HG02884 (cell line): ENCODE results near the gene TNFSF18.

ENCODE experiments used
- ATAC-seq: cut with Tn5 transposase; IDR thresholded peaks from one replicate; pipeline ENCODE4 v1.9.1; 2021; ENCODE audit warnings: mild to moderate bottlenecking, moderate library complexity; ENCODE audit not compliant: unreplicated experiment

TNFSF18 gene

GRCh38 chr1:173042806-173043205, 7.9 kb downstream of the TNFSF18 start:
- no peak for ATAC-seq

GRCh38 chr1:173039626-173040025, 11.1 kb downstream of the TNFSF18 start:
- ATAC-seq: no peak

- ATAC-seq: no peak
Measured at GRCh38 chr1:173038875-173039554, 11.7 kb downstream of the TNFSF18 start.

- no peak for ATAC-seq
Measured at GRCh38 chr1:173024543-173024942, 26.2 kb downstream of the TNFSF18 start.

- ATAC-seq: no peak
Measured at GRCh38 chr1:173023343-173023742, 27.4 kb downstream of the TNFSF18 start.

- ATAC-seq: peak; percentile 78
Measured at GRCh38 chr1:173020138-173020750, 30.5 kb downstream of the TNFSF18 start.

GRCh38 chr1:173017792-173018191, 32.9 kb downstream of the TNFSF18 start:
- no peak for ATAC-seq

GRCh38 chr1:173016419-173016818, 34.3 kb downstream of the TNFSF18 start:
- no peak for ATAC-seq

- no peak for ATAC-seq
Measured at GRCh38 chr1:173015629-173016028, 35.1 kb downstream of the TNFSF18 start.

GRCh38 chr1:173014160-173014559, 36.6 kb downstream of the TNFSF18 start:
- no peak for ATAC-seq

- no peak for ATAC-seq
Measured at GRCh38 chr1:173012126-173012525, 38.6 kb downstream of the TNFSF18 start.

GRCh38 chr1:173009597-173009996, 41.1 kb downstream of the TNFSF18 start:
- no peak for ATAC-seq

GRCh38 chr1:173005196-173005864, 45.4 kb downstream of the TNFSF18 start:
- ATAC-seq: no peak

GRCh38 chr1:173002891-173003838, 47.6 kb downstream of the TNFSF18 start:
- ATAC-seq: no peak

GRCh38 chr1:172999349-172999748, 51.4 kb downstream of the TNFSF18 start:
- no peak for ATAC-seq

- no peak for ATAC-seq
Measured at GRCh38 chr1:172997941-172998361, 52.8 kb downstream of the TNFSF18 start.

- no peak for ATAC-seq
Measured at GRCh38 chr1:172993640-172994039, 57.1 kb downstream of the TNFSF18 start.

- ATAC-seq: no peak
Measured at GRCh38 chr1:172991674-172992400, 58.9 kb downstream of the TNFSF18 start.

GRCh38 chr1:172990598-172991215, 60.0 kb downstream of the TNFSF18 start:
- no peak for ATAC-seq
